ENCODE results near the gene ZNF358. TPM values are rescaled to one million over a fixed set of nuclear protein-coding genes. Genes with fewer than 3 reads are reported as not detected.

Gene ZNF358
- total RNA-seq, 1 donor from 2014 or later, result 80.8 TPM

DNA sequence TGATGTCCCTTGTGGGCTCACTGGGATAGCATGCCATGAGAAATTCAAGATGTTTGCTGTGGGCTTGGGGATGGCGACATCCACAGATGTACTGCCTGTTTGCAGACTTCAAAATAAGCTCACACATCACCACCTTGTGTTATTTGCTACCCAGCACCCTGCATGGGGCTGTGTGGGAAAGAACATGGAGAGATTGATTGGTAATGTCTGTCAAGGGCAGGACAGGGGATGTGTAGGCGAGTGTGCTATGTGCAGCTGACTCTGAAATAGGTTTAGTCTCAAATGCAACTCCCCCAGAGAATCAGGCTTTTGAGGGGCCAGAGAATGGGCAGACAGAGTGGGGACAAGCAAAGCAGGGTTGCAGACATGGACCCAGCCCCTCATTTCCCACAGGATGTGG, 44.4 kb downstream of the ZNF358 start:
- no peak for DNase-seq (ENCODE audit: low read depth)
- TF ChIP-seq, protein P1, sequence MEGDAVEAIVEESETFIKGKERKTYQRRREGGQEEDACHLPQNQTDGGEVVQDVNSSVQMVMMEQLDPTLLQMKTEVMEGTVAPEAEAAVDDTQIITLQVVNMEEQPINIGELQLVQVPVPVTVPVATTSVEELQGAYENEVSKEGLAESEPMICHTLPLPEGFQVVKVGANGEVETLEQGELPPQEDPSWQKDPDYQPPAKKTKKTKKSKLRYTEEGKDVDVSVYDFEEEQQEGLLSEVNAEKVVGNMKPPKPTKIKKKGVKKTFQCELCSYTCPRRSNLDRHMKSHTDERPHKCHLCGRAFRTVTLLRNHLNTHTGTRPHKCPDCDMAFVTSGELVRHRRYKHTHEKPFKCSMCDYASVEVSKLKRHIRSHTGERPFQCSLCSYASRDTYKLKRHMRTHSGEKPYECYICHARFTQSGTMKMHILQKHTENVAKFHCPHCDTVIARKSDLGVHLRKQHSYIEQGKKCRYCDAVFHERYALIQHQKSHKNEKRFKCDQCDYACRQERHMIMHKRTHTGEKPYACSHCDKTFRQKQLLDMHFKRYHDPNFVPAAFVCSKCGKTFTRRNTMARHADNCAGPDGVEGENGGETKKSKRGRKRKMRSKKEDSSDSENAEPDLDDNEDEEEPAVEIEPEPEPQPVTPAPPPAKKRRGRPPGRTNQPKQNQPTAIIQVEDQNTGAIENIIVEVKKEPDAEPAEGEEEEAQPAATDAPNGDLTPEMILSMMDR (conservative IDR thresholded peaks at IDR 0.05; ENCODE audit: low read depth, low read length), result no peak
- no peak overlapping the region for H3K4me3 ChIP-seq (ENCODE audit: low read depth, low read length)

DNA sequence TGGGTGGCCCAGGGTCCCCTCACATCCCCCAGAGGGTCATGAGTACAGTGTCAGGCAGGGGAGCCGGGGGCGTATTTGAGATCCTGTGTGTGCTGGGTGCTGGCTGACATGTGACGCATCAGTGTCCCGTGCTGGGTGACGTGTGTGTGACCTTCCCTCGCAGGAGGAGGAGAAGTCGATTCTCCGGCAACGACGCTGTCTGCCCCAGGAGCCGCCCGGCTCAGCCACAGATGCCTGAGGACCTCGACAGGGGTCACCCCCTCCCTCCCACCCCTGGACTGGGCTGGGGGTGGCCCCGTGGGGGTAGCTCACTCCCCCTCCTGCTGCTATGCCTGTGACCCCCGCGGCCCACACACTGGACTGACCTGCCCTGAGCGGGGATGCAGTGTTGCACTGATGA, 45.4 kb downstream of the ZNF358 start:
- TF ChIP-seq, protein P1 (conservative IDR thresholded peaks at IDR 0.05; ENCODE audit: low read depth, low read length), result no peak
- no peak for DNase-seq (ENCODE audit: low read depth)
- no peak overlapping the region for H3K4me3 ChIP-seq (ENCODE audit: low read depth, low read length)

DNA sequence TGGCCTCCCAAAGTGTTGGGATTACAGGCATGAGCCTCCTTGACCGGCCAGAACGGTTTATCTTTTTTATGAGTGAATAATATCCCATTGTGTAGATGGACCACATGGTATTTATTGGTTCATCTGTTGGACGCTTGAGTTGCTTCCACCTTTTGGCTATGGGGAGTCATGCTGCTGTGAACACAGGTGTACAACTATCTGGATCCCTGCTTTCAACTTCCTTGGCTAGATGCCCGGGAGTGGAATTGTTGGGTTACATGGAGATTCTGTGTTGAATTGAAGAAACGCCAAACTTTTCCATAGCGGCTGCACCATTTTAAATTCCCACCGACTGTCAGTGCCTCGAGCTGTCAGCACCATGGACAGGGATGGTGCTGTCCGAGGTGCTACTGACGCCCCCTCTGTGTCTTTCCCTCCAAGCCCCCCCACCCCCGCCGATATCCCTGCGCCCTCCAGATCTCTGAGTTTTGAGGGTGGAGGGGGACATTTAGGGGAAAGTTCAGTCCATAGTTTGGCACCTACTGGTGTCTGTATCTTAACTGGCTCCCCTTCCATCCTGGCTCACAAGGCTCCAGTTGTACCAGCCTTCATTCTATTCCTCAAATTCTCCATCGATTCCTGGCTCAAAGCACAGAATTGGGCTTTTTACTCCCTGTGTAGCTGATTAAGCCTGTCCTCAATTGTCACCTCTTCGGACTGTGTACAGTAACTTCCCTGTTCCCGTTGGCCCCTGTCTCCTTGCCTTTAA, 46.9 kb downstream of the ZNF358 start:
- no peak for DNase-seq (ENCODE audit: low read depth)
- TF ChIP-seq, protein P1 (conservative IDR thresholded peaks at IDR 0.05; ENCODE audit: low read depth, low read length), result no peak
- H3K4me3 ChIP-seq (ENCODE audit: low read depth, low read length), result no peak overlapping the region

DNA sequence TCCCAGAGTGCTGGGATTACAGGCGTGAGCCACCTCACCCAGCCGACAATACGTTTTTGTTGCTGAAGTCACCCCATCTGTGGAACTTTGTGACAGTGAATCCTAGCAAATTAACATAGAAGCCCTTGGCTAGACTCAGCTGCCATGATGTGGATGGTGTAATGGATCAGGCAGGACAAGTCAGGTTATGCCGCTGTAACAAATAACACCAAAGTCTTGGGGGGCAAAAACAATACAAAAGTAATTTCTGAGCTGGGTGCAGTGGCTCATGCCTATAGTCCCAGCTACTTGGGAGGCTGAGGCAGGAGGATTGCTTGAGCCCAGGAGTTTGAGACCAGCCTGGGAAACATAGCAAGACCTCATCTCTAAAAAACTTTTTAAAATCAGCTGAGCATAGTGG, 49.0 kb downstream of the ZNF358 start:
- H3K4me3 ChIP-seq (ENCODE audit: low read depth, low read length), result no peak overlapping the region
- TF ChIP-seq, protein P1 (conservative IDR thresholded peaks at IDR 0.05; ENCODE audit: low read depth, low read length), result no peak
- DNase-seq (ENCODE audit: low read depth), result no peak

DNA sequence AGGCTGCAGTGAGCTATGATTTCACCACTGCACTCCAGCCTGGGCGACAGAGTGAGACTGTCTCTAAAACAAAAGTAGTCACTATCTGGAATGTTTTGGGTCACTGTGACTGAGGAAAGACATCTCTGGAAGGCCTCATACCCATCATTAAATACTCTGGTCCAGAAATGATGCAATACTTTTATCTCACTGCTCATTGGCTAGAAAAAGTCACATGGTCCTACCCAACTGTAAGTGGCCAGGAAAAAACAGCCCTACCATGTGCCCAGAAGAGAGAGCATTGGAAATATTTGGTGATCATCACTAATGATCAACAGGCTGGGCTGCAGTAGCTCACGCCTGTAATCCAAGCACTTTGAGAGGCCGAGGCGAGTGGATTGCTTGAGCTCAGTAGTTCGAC, 49.4 kb downstream of the ZNF358 start:
- H3K4me3 ChIP-seq (ENCODE audit: low read depth, low read length), result no peak overlapping the region
- TF ChIP-seq, protein P1 (conservative IDR thresholded peaks at IDR 0.05; ENCODE audit: low read depth, low read length), result no peak
- DNase-seq (ENCODE audit: low read depth), result no peak

Other genes starting within 250 kb of the ZNF358 start
- 5.1 and 18.0 TPM in 2 replicates for gene INSR, start 221.7 kb upstream of the ZNF358 start, total RNA-seq
- gene ARHGEF18, start 167.2 kb upstream of the ZNF358 start, total RNA-seq, result 61.5 and 63.2 TPM in 2 replicates
- gene PEX11G, start 27.1 kb upstream of the ZNF358 start, total RNA-seq, result 1.6 and 6.2 TPM in 2 replicates
- 3.6 and 8.7 TPM in 2 replicates for gene MCOLN1, start 6.5 kb downstream of the ZNF358 start, total RNA-seq
- gene PNPLA6, start 19.6 kb downstream of the ZNF358 start, total RNA-seq, result 123 and 129 TPM in 2 replicates
- 5.6 and 12.4 TPM in 2 replicates for gene CAMSAP3, start 79.8 kb downstream of the ZNF358 start, total RNA-seq
- 44.1 and 47.9 TPM in 2 replicates for gene XAB2, start 113.4 kb downstream of the ZNF358 start, total RNA-seq
- 33.9 and 62.7 TPM in 2 replicates for gene PET100, start 113.7 kb downstream of the ZNF358 start, total RNA-seq
- not detected in 2 replicates for gene PCP2, start 117.6 kb downstream of the ZNF358 start, total RNA-seq
- gene STXBP2, start 121.0 kb downstream of the ZNF358 start, total RNA-seq, result 49.4 and 51.2 TPM in 2 replicates
- gene RETN, start 152.9 kb downstream of the ZNF358 start, total RNA-seq, result not detected in 2 replicates
- gene MCEMP1, start 161.0 kb downstream of the ZNF358 start, total RNA-seq, result not detected in 2 replicates
- 110 and 158 TPM in 2 replicates for gene TRAPPC5, start 164.7 kb downstream of the ZNF358 start, total RNA-seq
- not detected in 2 replicates for gene FCER2, start 186.0 kb downstream of the ZNF358 start, total RNA-seq
- gene CLEC4G, start 216.0 kb downstream of the ZNF358 start, total RNA-seq, result not detected in 2 replicates
- 0.12 TPM in 1 of 2 replicates, not detected in the other for gene CD209, start 231.4 kb downstream of the ZNF358 start, total RNA-seq
- not detected in 2 replicates for gene CLEC4M, start 247.1 kb downstream of the ZNF358 start, total RNA-seq